ENCODE data around the gene LIN7A.

GRCh38 chr12:80848858-80849257, 88.9 kb downstream of the LIN7A start:
- TF ChIP-seq CTCF (IDR thresholded peaks at IDR 0.05) (no peak), POLR2A (IDR thresholded peaks at IDR 0.05) (no peak)

All from adrenal gland (tissue), 5 donors.